Measurements from ENCODE around the gene PREX1.

The PREX1 gene

GRCh38 chr20:48741669-48742068 lies 86.1 kb downstream of the PREX1 start:
- no peak for DNase-seq (ENCODE audit: low spot score)
- H3K27ac ChIP-seq: no peak overlapping the region
- POLR2A ChIA-PET (ENCODE audit: low non-redundant PET): no interaction called here
- no peak for TF ChIP-seq CTCF (conservative IDR thresholded peaks at IDR 0.05; ENCODE audit: low read depth)
- CTCF ChIA-PET: interaction anchor here (0.6 to 1.9 kb wide), 2 partner anchors 84 to 115 kb away, joined by 4 to 6 read pairs; no protein-coding TSS in a partner anchor

DNA sequence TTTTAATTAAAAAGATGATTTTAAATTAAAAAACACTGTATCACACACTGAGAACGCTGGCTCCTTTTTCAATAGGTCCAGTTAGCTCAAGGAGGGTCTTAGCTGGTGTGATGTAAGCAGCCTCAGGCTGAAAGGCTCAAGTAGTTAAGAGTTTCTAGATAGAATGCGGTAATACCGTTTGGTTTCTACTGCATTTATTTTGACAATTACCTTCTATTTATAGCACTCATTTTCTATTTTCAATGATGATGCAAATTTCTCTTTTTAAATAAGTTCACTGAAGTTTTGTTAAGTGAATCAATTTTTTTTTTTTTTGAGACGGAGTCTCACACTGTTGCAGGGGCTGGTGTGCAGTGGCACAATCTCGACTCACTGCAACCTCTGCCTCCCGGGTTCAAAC lies 87.1 kb downstream of the PREX1 start:
- TF ChIP-seq CTCF (conservative IDR thresholded peaks at IDR 0.05; ENCODE audit: low read depth): no peak
- no peak for DNase-seq (ENCODE audit: low spot score)
- H3K27ac ChIP-seq: no peak overlapping the region
- CTCF ChIA-PET: interaction anchor here (1.9 kb wide), 1 partner anchor 83 kb away, joined by 6 read pairs; no protein-coding TSS in a partner anchor
- POLR2A ChIA-PET (ENCODE audit: low non-redundant PET): no interaction called here

GRCh38 chr20:48740292-48740649 lies 87.5 kb downstream of the PREX1 start:
- POLR2A ChIA-PET (ENCODE audit: low non-redundant PET): no interaction called here
- CTCF ChIA-PET: interaction anchor here (1.9 kb wide), 1 partner anchor 83 kb away, joined by 6 read pairs; no protein-coding TSS in a partner anchor
- TF ChIP-seq CTCF (conservative IDR thresholded peaks at IDR 0.05; ENCODE audit: low read depth): no peak
- H3K27ac ChIP-seq: no peak overlapping the region
- DNase-seq (ENCODE audit: low spot score): no peak

DNA sequence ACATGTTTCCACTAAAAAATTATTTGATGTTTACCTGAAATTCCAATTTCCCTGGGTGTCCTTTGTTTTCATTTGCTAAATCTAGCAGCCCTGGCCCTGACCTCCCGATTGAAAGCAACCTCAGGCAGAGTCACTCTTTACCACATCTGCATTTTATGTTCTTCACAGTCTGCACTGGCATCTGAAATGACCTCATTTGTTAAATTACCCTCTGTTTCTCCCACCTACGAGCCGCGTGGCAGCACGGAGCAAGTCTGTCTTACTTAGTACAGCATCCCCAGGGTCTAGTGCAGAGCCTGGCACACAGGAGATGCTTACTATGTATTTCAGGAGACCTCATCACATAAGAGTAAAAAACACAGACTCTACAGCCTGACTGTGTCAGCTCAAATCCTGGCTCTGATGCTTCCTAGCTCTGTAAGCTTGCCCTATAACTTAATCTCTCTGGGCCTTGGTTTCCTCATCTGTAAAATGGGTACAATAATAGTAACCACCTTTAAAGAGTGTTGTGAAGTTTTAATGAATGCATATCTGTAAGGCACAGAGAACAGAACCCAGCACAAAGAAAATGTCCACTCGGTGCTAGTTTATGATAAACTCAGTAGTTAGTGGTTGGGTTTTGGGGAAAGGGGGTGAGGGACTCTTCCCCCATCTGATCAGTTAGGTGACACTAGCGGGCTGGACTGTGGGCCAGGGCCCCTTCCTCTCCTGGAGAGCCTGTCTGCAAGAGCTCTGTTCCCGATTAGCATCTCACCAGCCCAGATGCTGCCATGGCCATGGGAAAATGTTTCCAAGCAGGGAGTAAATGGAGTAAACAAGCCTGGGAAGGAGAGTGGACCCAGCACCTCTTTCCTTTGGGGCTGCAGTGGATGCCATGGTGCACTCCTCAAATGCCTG lies 88.2 kb downstream of the PREX1 start:
- no peak for TF ChIP-seq CTCF (conservative IDR thresholded peaks at IDR 0.05; ENCODE audit: low read depth)
- DNase-seq (ENCODE audit: low spot score): no peak
- no peak overlapping the region for H3K27ac ChIP-seq
- ChIA-PET POLR2A (ENCODE audit: low non-redundant PET) (no interaction called here), CTCF (interaction anchor here (0.6 to 1.9 kb wide), 3 partner anchors 82 to 379 kb away, joined by 3 to 7 read pairs (median 6); no protein-coding TSS in a partner anchor)

DNA sequence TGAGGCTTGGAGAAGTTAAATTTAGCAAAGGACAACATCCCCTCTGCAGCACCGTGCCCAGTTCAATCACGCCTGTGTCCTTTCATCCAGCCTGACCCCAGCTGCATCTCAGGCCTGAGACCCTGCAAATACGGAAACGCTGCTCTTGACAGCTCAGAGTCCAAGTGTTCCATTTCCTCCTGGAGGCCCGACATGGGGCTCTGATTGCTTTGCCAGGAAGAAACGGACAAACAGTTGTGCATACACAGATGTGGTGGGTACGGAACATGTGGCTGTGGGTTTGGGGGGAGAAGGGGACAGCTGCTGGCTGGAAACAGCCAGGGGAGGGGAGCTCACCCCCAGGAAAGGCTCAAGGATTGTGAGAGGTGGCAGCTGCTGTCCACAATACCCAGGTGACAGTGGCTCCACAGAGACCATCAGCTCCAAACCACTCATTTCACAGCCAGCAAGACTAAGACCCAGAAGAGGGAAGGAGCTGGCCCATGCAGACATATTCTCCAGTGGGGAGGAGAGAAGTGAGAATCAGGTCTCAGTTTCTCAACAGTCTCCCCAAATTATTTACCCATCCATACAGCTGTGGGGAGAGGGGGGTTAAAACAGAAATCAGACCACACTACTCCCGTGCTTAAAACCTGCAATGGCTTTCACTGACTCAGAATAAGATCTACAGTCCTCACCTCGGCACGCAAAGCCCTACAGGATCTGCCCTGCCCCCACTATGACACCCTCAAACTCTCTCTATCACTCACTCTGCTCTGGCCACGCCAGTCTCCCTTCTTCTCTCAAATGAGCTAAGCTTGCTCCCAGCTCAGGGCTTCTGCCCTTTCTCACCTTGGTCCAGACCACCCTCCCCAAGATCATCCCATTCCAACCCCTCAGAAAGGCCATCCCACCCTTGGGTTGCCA lies 89.1 kb downstream of the PREX1 start:
- ChIA-PET CTCF (interaction anchor here (0.7 kb wide), 1 partner anchor 323 kb away, joined by 3 read pairs; no protein-coding TSS in a partner anchor), POLR2A (ENCODE audit: low non-redundant PET) (interaction anchor here (0.5 kb wide), 1 partner anchor 1435 kb away, joined by 4 read pairs; no protein-coding TSS in a partner anchor)
- H3K27ac ChIP-seq: no peak overlapping the region
- DNase-seq (ENCODE audit: low spot score): no peak
- no peak for TF ChIP-seq CTCF (conservative IDR thresholded peaks at IDR 0.05; ENCODE audit: low read depth)

DNA sequence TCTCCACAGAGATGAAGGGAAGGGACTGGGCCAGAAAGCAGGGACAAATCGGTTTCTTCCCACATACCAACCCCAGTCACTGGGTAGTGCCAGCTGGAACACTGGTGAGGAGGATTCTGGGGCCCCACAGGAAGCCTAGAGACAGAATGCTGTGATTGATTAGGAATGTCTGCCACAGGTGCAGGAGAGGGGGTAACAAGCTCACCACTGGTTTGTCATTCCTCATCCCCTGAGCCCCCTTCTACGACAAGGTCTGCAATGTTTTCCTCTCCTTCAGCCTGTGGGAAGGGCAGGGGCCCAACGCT lies 89.8 kb downstream of the PREX1 start:
- no peak for DNase-seq (ENCODE audit: low spot score)
- POLR2A ChIA-PET (ENCODE audit: low non-redundant PET): interaction anchor here (0.5 kb wide), 1 partner anchor 1434 kb away, joined by 4 read pairs; no protein-coding TSS in a partner anchor
- CTCF ChIA-PET: interaction anchor here (0.7 kb wide), 1 partner anchor 323 kb away, joined by 3 read pairs; no protein-coding TSS in a partner anchor
- TF ChIP-seq CTCF (conservative IDR thresholded peaks at IDR 0.05; ENCODE audit: low read depth): no peak
- no peak overlapping the region for H3K27ac ChIP-seq
